K562 (cell line): ENCODE data around the gene GZMB. TPM values are rescaled to one million over a fixed set of nuclear protein-coding genes. Genes with fewer than 3 reads are reported as not detected.

Experiments
- ATAC-seq: fragments of 200-7000 bp; cut with Tn5 transposase; 3 replicates; pipeline ENCODE4 v1.9.1; 2020; ENCODE audit warnings: moderate library complexity
- BruUV-seq: library from RNA; stranded (reverse); fragments of 400-500 nt; replicated peaks from 2 replicates; lab custom pipeline; 2021; lab: Mats Ljungman, UMichigan
- CTCF ChIA-PET: fragments of 300-600 bp; formaldehyde crosslinking; extraction: SDS; loops from one replicate; lab custom pipeline; 2021; ENCODE audit warnings: low intra/inter-chr PET ratio; lab: Yijun Ruan, JAX
- POLR2A ChIA-PET: fragments of 300-600, 350-650 bp; sonication (Branson Sonifier 250); formaldehyde crosslinking; extraction: SDS; loops from one replicate; lab custom pipeline; 2021; ENCODE audit warnings: antibody characterized with exemption, inconsistent platforms; lab: Yijun Ruan, JAX
- DNase-seq, 4 experiments: peaks; one replicate each; pipeline versions ENCODE4 v3.0.0 to v3.0.0-alpha.2; 2011 to 2018; ENCODE audit warnings: low spot score in 3 of 4, mixed read lengths in 3 of 4; ENCODE audit errors: extremely low read depth in 1 of 4
- FAIRE-seq: peaks from 2 replicates; lab custom pipeline; 2011; peaks lifted over from hg19 to GRCh38; lab: Jason Lieb, UNC
- H2AFZ ChIP-seq: 2 replicates; pipeline ENCODE4 v1.6.0; 2011; ENCODE audit warnings: low read depth, low read length, control low read depth, inconsistent platforms
- H3K27ac ChIP-seq: fragments of 200-600 bp; 3 replicates; pipeline ENCODE4 v1.8.0; 2011; ENCODE audit warnings: low read depth, mild to moderate bottlenecking, control low read depth, inconsistent platforms, low read length, moderate library complexity, mixed read lengths; ENCODE audit errors: extremely low read depth
- H3K27me3 ChIP-seq, 2 experiments: fragments of 300-600 bp in 1 of 2; 2 replicates in 1 of 2; 3 replicates in 1 of 2; pipeline versions ENCODE4 v1.6.0 to v1.8.0; 2011; ENCODE audit warnings: inconsistent platforms in 2 of 2, low read length in 2 of 2, mild to moderate bottlenecking in 1 of 2, mixed read lengths in 1 of 2, moderate library complexity in 1 of 2; ENCODE audit not compliant: control insufficient read depth in 2 of 2, insufficient read depth in 2 of 2
- H3K36me3 ChIP-seq: fragments of 300-600 bp; 3 replicates; pipeline ENCODE4 v1.8.0; 2011; ENCODE audit warnings: mild to moderate bottlenecking, low read length, inconsistent platforms; ENCODE audit not compliant: control insufficient read depth, insufficient read depth
- H3K4me1 ChIP-seq, 2 experiments: fragments of 200-600 bp in 1 of 2; replicated peaks in 1 of 2; 2 replicates in 1 of 2; 3 replicates in 1 of 2; pipeline versions ENCODE4 v1.5.1 to v1.8.0; 2011; ENCODE audit warnings: inconsistent platforms in 2 of 2, low read length in 2 of 2, mild to moderate bottlenecking in 1 of 2, mixed read lengths in 1 of 2, moderate library complexity in 1 of 2; ENCODE audit not compliant: control insufficient read depth in 2 of 2, insufficient read depth in 2 of 2
- H3K4me2 ChIP-seq: 2 replicates; pipeline ENCODE4 v1.6.1; 2011; ENCODE audit warnings: low read length, control low read depth, inconsistent platforms, mixed read lengths; ENCODE audit not compliant: insufficient read depth
- H3K4me3 ChIP-seq: fragments of 200-600 bp; sonication (generic), shearing (Covaris generic); 2 replicates; pipeline ENCODE4 v1.5.1; 2016; ENCODE audit warnings: control low read depth, inconsistent platforms
- H3K79me2 ChIP-seq: fragments of 200-600 bp; 3 replicates; pipeline ENCODE4 v1.8.0; 2011; ENCODE audit warnings: low read length, inconsistent platforms; ENCODE audit not compliant: control insufficient read depth, insufficient read depth
- H3K9ac ChIP-seq, 2 experiments: 2 replicates each; pipeline versions ENCODE4 v1.6.0 to v1.6.1; 2011; ENCODE audit warnings: low read depth in 2 of 2, low read length in 2 of 2, control low read depth in 1 of 2, inconsistent platforms in 1 of 2, mild to moderate bottlenecking in 1 of 2, mixed read lengths in 1 of 2; ENCODE audit not compliant: insufficient read depth in 1 of 2
- H3K9me1 ChIP-seq: one replicate; pipeline ENCODE4 v1.6.0; 2011; ENCODE audit warnings: inconsistent platforms, mild to moderate bottlenecking, low read length, moderate library complexity; ENCODE audit not compliant: control insufficient read depth, insufficient read depth
- H3K9me3 ChIP-seq: replicated peaks from 2 replicates; pipeline ENCODE4 v1.5.1; 2011; ENCODE audit warnings: low read depth, low read length, inconsistent platforms; ENCODE audit not compliant: control insufficient read depth, insufficient read depth
- H4K20me1 ChIP-seq: replicated peaks from 2 replicates; pipeline ENCODE4 v1.6.1; 2011; ENCODE audit warnings: low read length, inconsistent platforms, mixed read lengths; ENCODE audit not compliant: control insufficient read depth, insufficient read depth
- GTF2B ChIP-seq: IDR thresholded peaks from 2 replicates; pipeline ENCODE4 v1.6.1; 2011; ENCODE audit not compliant: insufficient read length; ENCODE audit errors: extremely low read depth
- MCM3 ChIP-seq: fragments of 450-650 bp; IDR thresholded peaks from 2 replicates; pipeline ENCODE4 v1.6.1; 2016
- RBBP5 ChIP-seq: fragments of 200-600 bp; sonication (generic); IDR thresholded peaks from 2 replicates; pipeline ENCODE4 v1.6.1; 2012; ENCODE audit warnings: borderline replicate concordance, mild to moderate bottlenecking, low read length, control low read depth, inconsistent platforms; ENCODE audit not compliant: insufficient read depth, poor library complexity, severe bottlenecking
- ZNF184 ChIP-seq: sonication (generic); formaldehyde crosslinking; IDR thresholded peaks from 2 replicates; pipeline ENCODE4 v1.5.0; 2020; ENCODE audit warnings: missing genetic modification reagents
- WGBS: fragments of 100-300 bp; shearing (Covaris generic); methylation state at CpG from one replicate; pipeline ENCODE4 v1.1.6; 2016; ENCODE audit warnings: low coverage, mixed read lengths; ENCODE audit not compliant: insufficient coverage; ENCODE audit errors: missing lambda C conversion rate; 5-methylcytosine and 5-hydroxymethylcytosine counted together
- in situ Hi-C: fragments of 300-500 bp; cut with MboI; formaldehyde crosslinking; loops from 4 replicates; pipeline ENCODE4 v1.15.0; 2018; ENCODE audit warnings: inconsistent platforms, mixed read lengths
- intact Hi-C: fragments of 100-400 bp; cut with micrococcal nuclease; formaldehyde crosslinking; loops from 2 replicates; pipeline ENCODE4 v1.14.2; 2022
- polyA plus RNA-seq, 8 experiments: library from polyadenylated mRNA; depleted of rRNA in 4 of 8; stranded (reverse) in 5 of 8; unstranded in 3 of 8; fragments of >200 nt; fragmentation: Nextera tagmentation in 2 of 8; fragmentation: Illumina TruSeq in 1 of 8; extraction: Ambion mirVana in 2 of 8; extraction: Trizol in 1 of 8; gene quantifications; 2 replicates each; pipeline versions ENCODE4 v1.2.1 to v1.2.3, GENCODE V29; 2011 to 2014; ENCODE audit warnings: inconsistent platforms in 1 of 8, missing spikeins in 1 of 8
- total RNA-seq, 7 experiments: library from RNA; depleted of rRNA in 6 of 7; stranded (reverse); fragments of >200 nt in 6 of 7; fragmentation: Illumina TruSeq in 2 of 7; extraction: Trizol in 2 of 7; gene quantifications; 2 replicates each; pipeline versions ENCODE4 v1.2.1 to v1.2.3, GENCODE V29; 2011 to 2021; ENCODE audit warnings: low replicate concordance in 1 of 7
- TF ChIP-seq, protein P1 (sequence below), 3 experiments: IDR thresholded peaks in 2 of 3; conservative IDR thresholded peaks in 1 of 3; 2 replicates each; pipeline ENCODE4 v1.5.1; 2011 to 2012; ENCODE audit warnings: low read length in 3 of 3, mild to moderate bottlenecking in 3 of 3, control low read depth in 2 of 3, improper control_type of control experiment in 1 of 3, inconsistent platforms in 1 of 3, low read depth in 1 of 3, mixed read lengths in 1 of 3, moderate library complexity in 1 of 3; ENCODE audit not compliant: insufficient read depth in 2 of 3
- TF ChIP-seq, protein P2 (sequence below): fragments of 250-450 bp; sonication (Bioruptor Pico); IDR thresholded peaks from 2 replicates; pipeline ENCODE4 v1.8.0; 2021; ENCODE audit warnings: mild to moderate bottlenecking, moderate library complexity
- TF ChIP-seq, protein P3 (sequence below): fragments of 150-350 bp; IDR thresholded peaks from 2 replicates; pipeline ENCODE4 v1.6.1; 2014; ENCODE audit warnings: low read depth, mild to moderate bottlenecking, low read length, borderline replicate concordance

Gene GZMB
- total and polyA plus RNA-seq, 9 of the 15 experiments (the other 6 are each of a cell fraction or from before 2014, with no cell fraction given): 0.08 to 0.95 (median 0.68) TPM; not detected in 6

- TF ChIP-seq, protein P1, sequence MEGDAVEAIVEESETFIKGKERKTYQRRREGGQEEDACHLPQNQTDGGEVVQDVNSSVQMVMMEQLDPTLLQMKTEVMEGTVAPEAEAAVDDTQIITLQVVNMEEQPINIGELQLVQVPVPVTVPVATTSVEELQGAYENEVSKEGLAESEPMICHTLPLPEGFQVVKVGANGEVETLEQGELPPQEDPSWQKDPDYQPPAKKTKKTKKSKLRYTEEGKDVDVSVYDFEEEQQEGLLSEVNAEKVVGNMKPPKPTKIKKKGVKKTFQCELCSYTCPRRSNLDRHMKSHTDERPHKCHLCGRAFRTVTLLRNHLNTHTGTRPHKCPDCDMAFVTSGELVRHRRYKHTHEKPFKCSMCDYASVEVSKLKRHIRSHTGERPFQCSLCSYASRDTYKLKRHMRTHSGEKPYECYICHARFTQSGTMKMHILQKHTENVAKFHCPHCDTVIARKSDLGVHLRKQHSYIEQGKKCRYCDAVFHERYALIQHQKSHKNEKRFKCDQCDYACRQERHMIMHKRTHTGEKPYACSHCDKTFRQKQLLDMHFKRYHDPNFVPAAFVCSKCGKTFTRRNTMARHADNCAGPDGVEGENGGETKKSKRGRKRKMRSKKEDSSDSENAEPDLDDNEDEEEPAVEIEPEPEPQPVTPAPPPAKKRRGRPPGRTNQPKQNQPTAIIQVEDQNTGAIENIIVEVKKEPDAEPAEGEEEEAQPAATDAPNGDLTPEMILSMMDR (IDR thresholded peaks at IDR 0.05 in 2 of 3, conservative IDR thresholded peaks at IDR 0.05 in 1 of 3; ENCODE audit: insufficient read depth in 2 of 3, low read depth in 1 of 3, low read length in 3 of 3): no peak
Measured at GRCh38 chr14:24681056-24681455, 47.1 kb upstream of the GZMB start (continued).

DNA sequence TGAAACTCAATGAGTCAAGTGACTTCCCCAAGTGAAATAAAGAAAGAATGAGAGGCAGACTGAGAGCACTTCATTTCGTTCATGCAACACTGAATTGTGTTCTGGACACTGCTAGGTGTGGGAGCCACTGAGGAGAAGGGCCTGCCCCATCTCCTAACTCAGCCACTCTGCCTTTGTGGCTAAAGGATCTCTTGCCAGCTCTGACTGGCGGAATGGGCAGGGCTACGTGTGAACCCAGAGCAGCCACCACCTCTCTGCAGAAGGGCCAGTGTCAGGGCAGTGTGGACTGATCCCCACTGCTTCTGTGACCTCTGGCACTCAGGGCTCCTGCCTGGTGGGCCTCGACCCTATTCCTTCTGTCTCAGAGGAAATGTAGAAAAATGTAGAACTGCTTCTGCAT lies 46.5 kb upstream of the GZMB start:
- ATAC-seq (no peak), DNase-seq (no peak), FAIRE-seq (no peak)
- ChIA-PET POLR2A (interaction anchor here (1.1 kb wide), 1 partner anchor 10 kb away, joined by 3 read pairs; no protein-coding TSS in a partner anchor), CTCF (no interaction called here)
- no peak overlapping the region for H3K4me3 ChIP-seq
- BruUV-seq: no TSS peak
- WGBS: 36% methylated on average over 4 of the region's 4 CpGs
- no peak overlapping the region for H3K27ac ChIP-seq
- no peaks in the 10 kb centered on the region for H4K20me1 ChIP-seq
- in situ Hi-C loops: loop anchor here (25.0 kb wide), 1 partner anchor 343 kb away; the partner anchor contains the start of genes ADCY4 and RIPK3
- no peaks in the 10 kb centered on the region for H3K27me3 ChIP-seq
- H3K4me1 ChIP-seq: 0 out of 5 replicates have a peak, but pooled peaks cover 0 to 2% of the 10 kb centered on the region in 2 experiments
- H2AFZ ChIP-seq: 0 out of 2 replicates have a peak overlapping the region, but pooled peaks have one; percentile 24
- H3K9me3 ChIP-seq: no peaks in the 10 kb centered on the region
- no peaks in the 10 kb centered on the region for H3K79me2 ChIP-seq
- H3K9ac ChIP-seq: no peak overlapping the region
- TF ChIP-seq MCM3 (no peak), ZNF184 (CRISPR knock-in tag) (no peak), GTF2B (no peak), RBBP5 (no peak)
- TF ChIP-seq, protein P2, sequence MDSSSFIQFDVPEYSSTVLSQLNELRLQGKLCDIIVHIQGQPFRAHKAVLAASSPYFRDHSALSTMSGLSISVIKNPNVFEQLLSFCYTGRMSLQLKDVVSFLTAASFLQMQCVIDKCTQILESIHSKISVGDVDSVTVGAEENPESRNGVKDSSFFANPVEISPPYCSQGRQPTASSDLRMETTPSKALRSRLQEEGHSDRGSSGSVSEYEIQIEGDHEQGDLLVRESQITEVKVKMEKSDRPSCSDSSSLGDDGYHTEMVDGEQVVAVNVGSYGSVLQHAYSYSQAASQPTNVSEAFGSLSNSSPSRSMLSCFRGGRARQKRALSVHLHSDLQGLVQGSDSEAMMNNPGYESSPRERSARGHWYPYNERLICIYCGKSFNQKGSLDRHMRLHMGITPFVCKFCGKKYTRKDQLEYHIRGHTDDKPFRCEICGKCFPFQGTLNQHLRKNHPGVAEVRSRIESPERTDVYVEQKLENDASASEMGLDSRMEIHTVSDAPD (CRISPR knock-in tag): no peak
- TF ChIP-seq, protein P3, sequence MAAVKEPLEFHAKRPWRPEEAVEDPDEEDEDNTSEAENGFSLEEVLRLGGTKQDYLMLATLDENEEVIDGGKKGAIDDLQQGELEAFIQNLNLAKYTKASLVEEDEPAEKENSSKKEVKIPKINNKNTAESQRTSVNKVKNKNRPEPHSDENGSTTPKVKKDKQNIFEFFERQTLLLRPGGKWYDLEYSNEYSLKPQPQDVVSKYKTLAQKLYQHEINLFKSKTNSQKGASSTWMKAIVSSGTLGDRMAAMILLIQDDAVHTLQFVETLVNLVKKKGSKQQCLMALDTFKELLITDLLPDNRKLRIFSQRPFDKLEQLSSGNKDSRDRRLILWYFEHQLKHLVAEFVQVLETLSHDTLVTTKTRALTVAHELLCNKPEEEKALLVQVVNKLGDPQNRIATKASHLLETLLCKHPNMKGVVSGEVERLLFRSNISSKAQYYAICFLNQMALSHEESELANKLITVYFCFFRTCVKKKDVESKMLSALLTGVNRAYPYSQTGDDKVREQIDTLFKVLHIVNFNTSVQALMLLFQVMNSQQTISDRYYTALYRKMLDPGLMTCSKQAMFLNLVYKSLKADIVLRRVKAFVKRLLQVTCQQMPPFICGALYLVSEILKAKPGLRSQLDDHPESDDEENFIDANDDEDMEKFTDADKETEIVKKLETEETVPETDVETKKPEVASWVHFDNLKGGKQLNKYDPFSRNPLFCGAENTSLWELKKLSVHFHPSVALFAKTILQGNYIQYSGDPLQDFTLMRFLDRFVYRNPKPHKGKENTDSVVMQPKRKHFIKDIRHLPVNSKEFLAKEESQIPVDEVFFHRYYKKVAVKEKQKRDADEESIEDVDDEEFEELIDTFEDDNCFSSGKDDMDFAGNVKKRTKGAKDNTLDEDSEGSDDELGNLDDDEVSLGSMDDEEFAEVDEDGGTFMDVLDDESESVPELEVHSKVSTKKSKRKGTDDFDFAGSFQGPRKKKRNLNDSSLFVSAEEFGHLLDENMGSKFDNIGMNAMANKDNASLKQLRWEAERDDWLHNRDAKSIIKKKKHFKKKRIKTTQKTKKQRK: no peak
- H3K4me2 ChIP-seq: no peak overlapping the region
- no peaks in the 10 kb centered on the region for H3K9me1 ChIP-seq
- intact Hi-C loops: no loop called here
- H3K36me3 ChIP-seq: no peaks in the 10 kb centered on the region
